Left renal cortex interstitium (tissue), 4 donors: ENCODE measurements around the gene GPR15. TPM values are rescaled to one million over a fixed set of nuclear protein-coding genes. Genes with fewer than 3 reads are reported as not detected.
A peak's percentile ranks its signal among the peaks of the same experiment; 100 is the strongest.
"Not testable (repeated sequence)": the region's sequence is repeated elsewhere in the genome, so short reads cannot be mapped to it uniquely, and the experiment has no call there.

Source experiments
- DNase-seq, 4 donors: peaks; one replicate each; pipeline ENCODE4 v3.0.0-alpha.2; 2013; ENCODE audit warnings: low read depth in 4 of 4, low spot score in 2 of 4, missing footprints in 1 of 4
- polyA plus RNA-seq, 4 donors: library from polyadenylated mRNA; unstranded; fragments of 120-200 nt; gene quantifications; one replicate each; pipeline ENCODE4 v1.2.1, GENCODE V29; 2013; ENCODE audit not compliant: insufficient read length in 4 of 4

Gene GPR15
- polyA plus RNA-seq, 4 donors: not detected

- DNase-seq: no peak
Measured at GRCh38 chr3:98556164-98557130, 24.7 kb downstream of the GPR15 start.

- no peak for DNase-seq
Measured at GRCh38 chr3:98557324-98558010, 25.7 kb downstream of the GPR15 start.

GRCh38 chr3:98558100-98558827 is 26.5 kb downstream of the GPR15 start:
- DNase-seq: no peak

- not testable (repeated sequence) for DNase-seq
Measured at GRCh38 chr3:98559769-98560168, 28.0 kb downstream of the GPR15 start.

- no peak for DNase-seq
Measured at GRCh38 chr3:98560911-98561310, 29.1 kb downstream of the GPR15 start.

- no peak for DNase-seq
Measured at GRCh38 chr3:98561727-98562521, 30.1 kb downstream of the GPR15 start.

GRCh38 chr3:98563661-98564281 is 32.0 kb downstream of the GPR15 start:
- no peak for DNase-seq

GRCh38 chr3:98564282-98565005 is 32.7 kb downstream of the GPR15 start:
- DNase-seq: no peak

GRCh38 chr3:98565237-98565643 is 33.5 kb downstream of the GPR15 start:
- DNase-seq: no peak

GRCh38 chr3:98565843-98566242 is 34.1 kb downstream of the GPR15 start:
- DNase-seq: no peak

GRCh38 chr3:98567666-98568270 is 36.0 kb downstream of the GPR15 start:
- no peak for DNase-seq

GRCh38 chr3:98568402-98568801 is 36.6 kb downstream of the GPR15 start:
- no peak for DNase-seq

GRCh38 chr3:98573181-98573728 is 41.5 kb downstream of the GPR15 start:
- DNase-seq: peak in 1 of 4 donors; percentile 15

- DNase-seq: no peak
Measured at GRCh38 chr3:98574132-98574531, 42.4 kb downstream of the GPR15 start.

GRCh38 chr3:98577178-98577895 is 45.6 kb downstream of the GPR15 start:
- DNase-seq: no peak

- no peak for DNase-seq
Measured at GRCh38 chr3:98580401-98581386, 48.9 kb downstream of the GPR15 start.

GRCh38 chr3:98581474-98581873 is 49.7 kb downstream of the GPR15 start:
- DNase-seq: no peak
